CD8-positive, alpha-beta memory T cell (primary cell): ENCODE results near the gene RANGRF. TPM values are rescaled to one million over a fixed set of nuclear protein-coding genes. Genes with fewer than 3 reads are reported as not detected.

Source experiments
- CTCF ChIA-PET: fragments of 350-600 bp; sonication (Branson Sonifier 250); formaldehyde crosslinking; loops from one replicate; lab custom pipeline; 2021; ENCODE audit warnings: antibody characterized with exemption; lab: Charles Lee
- POLR2A ChIA-PET: fragments of 350-600 bp; sonication (Branson Sonifier 250); formaldehyde crosslinking; loops from one replicate; lab custom pipeline; 2021; ENCODE audit warnings: antibody characterized with exemption; lab: Charles Lee
- DNase-seq, 5 donors: peaks; one replicate each; pipeline versions ENCODE4 v3.0.0 to v3.0.0-alpha.2; 2020 to 2022; ENCODE audit warnings: mixed read lengths in 1 of 5
- H3K27ac ChIP-seq: one replicate; pipeline ENCODE4 v1.7.0; 2013; ENCODE audit warnings: low read depth, mild to moderate bottlenecking, low read length, moderate library complexity
- H3K27me3 ChIP-seq: 2 replicates; pipeline ENCODE4 v1.7.0; 2013; ENCODE audit warnings: low read length, mild to moderate bottlenecking; ENCODE audit not compliant: insufficient read depth, poor library complexity, severe bottlenecking
- H3K36me3 ChIP-seq: 2 replicates; pipeline ENCODE4 v1.7.0; 2013; ENCODE audit warnings: mild to moderate bottlenecking, low read length, moderate library complexity; ENCODE audit not compliant: insufficient read depth
- H3K4me1 ChIP-seq: 2 replicates; pipeline ENCODE4 v1.7.0; 2013; ENCODE audit warnings: mild to moderate bottlenecking, low read length, moderate library complexity; ENCODE audit not compliant: insufficient read depth
- H3K4me3 ChIP-seq: 2 replicates; pipeline ENCODE4 v1.7.0; 2013; ENCODE audit warnings: mild to moderate bottlenecking, low read length
- H3K9me3 ChIP-seq: 2 replicates; pipeline ENCODE4 v1.7.0; 2013; ENCODE audit warnings: mild to moderate bottlenecking, low read length
- H3K27ac Mint-ChIP-seq, 8 donors: one replicate each; pipeline ENCODE4 v1.8.0; 2020 to 2021; ENCODE audit warnings: mixed read lengths in 8 of 8, mild to moderate bottlenecking in 6 of 8, inconsistent platforms in 3 of 8, moderate library complexity in 3 of 8
- H3K27me3 Mint-ChIP-seq, 2 donors: one replicate each; pipeline ENCODE4 v1.8.0; 2020 to 2021; ENCODE audit warnings: mixed read lengths in 2 of 2, mild to moderate bottlenecking in 1 of 2, moderate library complexity in 1 of 2
- H3K36me3 Mint-ChIP-seq, 3 donors: one replicate each; pipeline ENCODE4 v1.8.0; 2020 to 2021; ENCODE audit warnings: mixed read lengths in 3 of 3, inconsistent platforms in 1 of 3, mild to moderate bottlenecking in 1 of 3
- H3K4me1 Mint-ChIP-seq, 3 donors: one replicate each; pipeline ENCODE4 v1.8.0; 2020 to 2021; ENCODE audit warnings: mixed read lengths in 3 of 3, inconsistent platforms in 1 of 3, mild to moderate bottlenecking in 1 of 3
- H3K4me3 Mint-ChIP-seq, 7 donors: one replicate each; pipeline ENCODE4 v1.8.0; 2020 to 2021; ENCODE audit warnings: mixed read lengths in 7 of 7, mild to moderate bottlenecking in 6 of 7, moderate library complexity in 4 of 7, inconsistent platforms in 2 of 7
- H3K9me3 Mint-ChIP-seq, 5 donors: one replicate each; pipeline ENCODE4 v1.8.0; 2020 to 2022; ENCODE audit warnings: mixed read lengths in 5 of 5, mild to moderate bottlenecking in 3 of 5, moderate library complexity in 2 of 5, inconsistent platforms in 1 of 5
- polyA plus RNA-seq: library from polyadenylated mRNA; unstranded; fragments of 300-500 nt; fragmentation: Illumina TruSeq; gene quantifications from one replicate; pipeline ENCODE4 v1.2.3, GENCODE V29; 2021
- total RNA-seq, 2 experiments: library from RNA; stranded (reverse); gene quantifications; one replicate each; pipeline ENCODE4 v1.2.3, GENCODE V29; 2021

RANGRF gene
- total and polyA plus RNA-seq, 3 experiments from 2014 or later, result 66.2 to 81.7 (median 71.1) TPM

- POLR2A ChIA-PET, result no interaction called here
- H3K27ac ChIP-seq, result no peak overlapping the region
- H3K36me3 ChIP-seq, result no peaks in the 10 kb centered on the region
- peaks cover 4% of the 10 kb centered on the region for H3K27me3 ChIP-seq
- Mint-ChIP-seq H3K36me3 (no peaks in the 10 kb centered on the region), H3K4me3 (no peak overlapping the region), H3K27me3 (peaks cover 22 to 28% of the 10 kb centered on the region in 2 donors), H3K27ac (no peak overlapping the region), H3K9me3 (no peaks in the 10 kb centered on the region), H3K4me1 (no peaks in the 10 kb centered on the region)
- no peak overlapping the region for H3K4me3 ChIP-seq
- DNase-seq, result no peak
- CTCF ChIA-PET, result no interaction called here
- no peaks in the 10 kb centered on the region for H3K9me3 ChIP-seq
- H3K4me1 ChIP-seq, result no peaks in the 10 kb centered on the region
Observed at GRCh38 chr17:8311131-8311790, 22.8 kb downstream of the RANGRF start.

GRCh38 chr17:8312251-8312650 lies 23.8 kb downstream of the RANGRF start:
- no peak overlapping the region for H3K4me3 ChIP-seq
- no peak overlapping the region for H3K27ac ChIP-seq
- peaks cover 4% of the 10 kb centered on the region for H3K27me3 ChIP-seq
- Mint-ChIP-seq H3K27ac (no peak overlapping the region), H3K4me3 (no peak overlapping the region), H3K4me1 (no peaks in the 10 kb centered on the region), H3K9me3 (no peaks in the 10 kb centered on the region), H3K36me3 (no peaks in the 10 kb centered on the region), H3K27me3 (peaks cover 22 to 31% of the 10 kb centered on the region in 2 donors)
- ChIA-PET POLR2A (no interaction called here), CTCF (interaction anchor here (1.0 kb wide), 1 partner anchor 239 kb away, joined by 3 read pairs; no protein-coding TSS in a partner anchor)
- no peak for DNase-seq
- no peaks in the 10 kb centered on the region for H3K4me1 ChIP-seq
- no peaks in the 10 kb centered on the region for H3K36me3 ChIP-seq
- no peaks in the 10 kb centered on the region for H3K9me3 ChIP-seq

GRCh38 chr17:8312726-8313600 lies 24.5 kb downstream of the RANGRF start:
- POLR2A ChIA-PET, result no interaction called here
- Mint-ChIP-seq H3K27ac (peak overlapping the region in 1 of 8 donors; percentile 50), H3K36me3 (no peaks in the 10 kb centered on the region), H3K27me3 (peaks cover 22 to 31% of the 10 kb centered on the region in 2 donors), H3K4me3 (no peak overlapping the region), H3K9me3 (no peaks in the 10 kb centered on the region), H3K4me1 (no peaks in the 10 kb centered on the region)
- Histone ChIP-seq H3K27me3 (peaks cover 4% of the 10 kb centered on the region), H3K36me3 (no peaks in the 10 kb centered on the region), H3K4me3 (no peak overlapping the region), H3K4me1 (no peaks in the 10 kb centered on the region), H3K27ac (no peak overlapping the region), H3K9me3 (no peaks in the 10 kb centered on the region)
- CTCF ChIA-PET, result interaction anchor here (1.0 kb wide), 1 partner anchor 239 kb away, joined by 3 read pairs; no protein-coding TSS in a partner anchor
- DNase-seq, result no peak

- DNase-seq, result no peak
- H3K4me3 ChIP-seq, result no peak overlapping the region
- Mint-ChIP-seq H3K36me3 (no peaks in the 10 kb centered on the region), H3K9me3 (no peaks in the 10 kb centered on the region), H3K4me1 (no peaks in the 10 kb centered on the region), H3K4me3 (no peak overlapping the region), H3K27ac (no peak overlapping the region), H3K27me3 (peaks cover 22 to 34% of the 10 kb centered on the region in 2 donors)
- ChIA-PET CTCF (interaction anchor here (0.9 to 1.4 kb wide), 2 partner anchors 236 to 254 kb away, joined by 3 to 4 read pairs; no protein-coding TSS in a partner anchor), POLR2A (no interaction called here)
- H3K27me3 ChIP-seq, result peaks cover 4% of the 10 kb centered on the region
- no peaks in the 10 kb centered on the region for H3K4me1 ChIP-seq
- no peaks in the 10 kb centered on the region for H3K36me3 ChIP-seq
- no peaks in the 10 kb centered on the region for H3K9me3 ChIP-seq
- H3K27ac ChIP-seq, result no peak overlapping the region
Observed at GRCh38 chr17:8314797-8315763, 26.6 kb downstream of the RANGRF start.

GRCh38 chr17:8315764-8316217 lies 27.3 kb downstream of the RANGRF start:
- ChIA-PET CTCF (interaction anchor here (0.9 to 1.4 kb wide), 2 partner anchors 237 to 255 kb away, joined by 3 to 4 read pairs; no protein-coding TSS in a partner anchor), POLR2A (no interaction called here)
- no peak overlapping the region for H3K4me3 ChIP-seq
- peaks cover 4% of the 10 kb centered on the region for H3K27me3 ChIP-seq
- Mint-ChIP-seq H3K9me3 (no peaks in the 10 kb centered on the region), H3K27ac (no peak overlapping the region), H3K27me3 (peaks cover 18 to 38% of the 10 kb centered on the region in 2 donors), H3K36me3 (no peaks in the 10 kb centered on the region), H3K4me1 (no peaks in the 10 kb centered on the region), H3K4me3 (no peak overlapping the region)
- DNase-seq, result no peak
- no peaks in the 10 kb centered on the region for H3K9me3 ChIP-seq
- no peaks in the 10 kb centered on the region for H3K4me1 ChIP-seq
- H3K27ac ChIP-seq, result no peak overlapping the region
- H3K36me3 ChIP-seq, result no peaks in the 10 kb centered on the region

GRCh38 chr17:8318010-8318935 lies 29.8 kb downstream of the RANGRF start:
- Histone ChIP-seq H3K36me3 (no peaks in the 10 kb centered on the region), H3K9me3 (no peaks in the 10 kb centered on the region), H3K27me3 (no peaks in the 10 kb centered on the region), H3K27ac (no peak overlapping the region), H3K4me3 (no peak overlapping the region), H3K4me1 (no peaks in the 10 kb centered on the region)
- Mint-ChIP-seq H3K27ac (no peak overlapping the region), H3K36me3 (no peaks in the 10 kb centered on the region), H3K27me3 (peaks cover 14 to 42% of the 10 kb centered on the region in 2 donors), H3K9me3 (no peaks in the 10 kb centered on the region), H3K4me3 (no peak overlapping the region), H3K4me1 (no peaks in the 10 kb centered on the region)
- ChIA-PET POLR2A (no interaction called here), CTCF (no interaction called here)
- DNase-seq, result no peak

GRCh38 chr17:8320262-8320661 lies 31.8 kb downstream of the RANGRF start:
- H3K36me3 ChIP-seq, result no peaks in the 10 kb centered on the region
- ChIA-PET POLR2A (no interaction called here), CTCF (no interaction called here)
- H3K4me1 ChIP-seq, result no peaks in the 10 kb centered on the region
- H3K27ac Mint-ChIP-seq, result no peak overlapping the region
- H3K9me3 Mint-ChIP-seq, result no peaks in the 10 kb centered on the region
- H3K4me3 Mint-ChIP-seq, result peak overlapping the region in 1 of 7 donors; percentile 48
- no peaks in the 10 kb centered on the region for H3K4me1 Mint-ChIP-seq
- no peaks in the 10 kb centered on the region for H3K9me3 ChIP-seq
- H3K27ac ChIP-seq, result no peak overlapping the region
- H3K36me3 Mint-ChIP-seq, result no peaks in the 10 kb centered on the region
- H3K4me3 ChIP-seq, result no peak overlapping the region
- no peaks in the 10 kb centered on the region for H3K27me3 ChIP-seq
- DNase-seq, result no peak
- H3K27me3 Mint-ChIP-seq, result peaks cover 14 to 46% of the 10 kb centered on the region in 2 donors
